WERI-Rb-1 (cell line): ENCODE results near the gene NUDT12.

ENCODE experiments used
- DNase-seq: peaks from one replicate; pipeline ENCODE4 v3.0.0-alpha.2; 2020
- H3K27ac ChIP-seq: fragments of 250-450 bp; sonication (Bioruptor Pico); 2 replicates; pipeline ENCODE4 v1.5.1; 2020; ENCODE audit warnings: mild to moderate bottlenecking, moderate library complexity
- H3K27me3 ChIP-seq: fragments of 250-450 bp; sonication (Bioruptor Pico); 2 replicates; pipeline ENCODE4 v1.5.1; 2021; ENCODE audit warnings: mild to moderate bottlenecking, low read depth, moderate library complexity; ENCODE audit not compliant: insufficient read depth, severe bottlenecking
- H3K36me3 ChIP-seq: fragments of 250-450 bp; sonication (Bioruptor Pico); 2 replicates; pipeline ENCODE4 v1.5.1; 2020; ENCODE audit warnings: mild to moderate bottlenecking, moderate library complexity
- H3K4me3 ChIP-seq: 2 replicates; pipeline ENCODE4 v1.5.1; 2011; ENCODE audit warnings: low read depth, mild to moderate bottlenecking, control low read depth, low read length
- H3K9me3 ChIP-seq: fragments of 250-450 bp; sonication (Bioruptor Pico); 2 replicates; pipeline ENCODE4 v1.5.1; 2021; ENCODE audit warnings: mild to moderate bottlenecking, moderate library complexity; ENCODE audit not compliant: severe bottlenecking
- CTCF ChIP-seq: IDR thresholded peaks from 2 replicates; pipeline ENCODE4 v1.5.1; 2011; ENCODE audit warnings: low read depth, mild to moderate bottlenecking, control low read depth, inconsistent platforms, low read length

Gene NUDT12

GRCh38 chr5:103539376-103540330 is 22.9 kb downstream of the NUDT12 start:
- no peak for TF ChIP-seq CTCF
- Histone ChIP-seq H3K9me3 (no peaks in the 10 kb centered on the region), H3K4me3 (no peak overlapping the region), H3K27ac (no peak overlapping the region), H3K36me3 (no peaks in the 10 kb centered on the region), H3K27me3 (no peaks in the 10 kb centered on the region)
- DNase-seq, result no peak

GRCh38 chr5:103532086-103532734 is 30.4 kb downstream of the NUDT12 start:
- Histone ChIP-seq H3K27ac (no peak overlapping the region), H3K4me3 (no peak overlapping the region), H3K27me3 (no peaks in the 10 kb centered on the region), H3K9me3 (no peaks in the 10 kb centered on the region), H3K36me3 (no peaks in the 10 kb centered on the region)
- no peak for DNase-seq
- TF ChIP-seq CTCF, result no peak

- H3K27ac ChIP-seq, result no peak overlapping the region
- DNase-seq, result peak; percentile 52
- no peaks in the 10 kb centered on the region for H3K36me3 ChIP-seq
These were observed 36.2 kb downstream of the NUDT12 start for GRCh38 chr5:103526164-103526915.

GRCh38 chr5:103525361-103525760 is 37.2 kb downstream of the NUDT12 start:
- Histone ChIP-seq H3K4me3 (no peak overlapping the region), H3K27ac (no peak overlapping the region), H3K27me3 (no peaks in the 10 kb centered on the region), H3K9me3 (no peaks in the 10 kb centered on the region), H3K36me3 (no peaks in the 10 kb centered on the region)
- no peak for DNase-seq
- TF ChIP-seq CTCF, result no peak

More at GRCh38 chr5:103526164-103526915, 36.2 kb downstream of the NUDT12 start:
- H3K27me3 ChIP-seq, result no peaks in the 10 kb centered on the region
- H3K4me3 ChIP-seq, result no peak overlapping the region
- H3K9me3 ChIP-seq, result no peaks in the 10 kb centered on the region
- TF ChIP-seq CTCF, result no peak

GRCh38 chr5:103523319-103523718 is 39.3 kb downstream of the NUDT12 start:
- no peak overlapping the region for H3K27ac ChIP-seq
- DNase-seq, result no peak
- no peaks in the 10 kb centered on the region for H3K9me3 ChIP-seq
- no peaks in the 10 kb centered on the region for H3K27me3 ChIP-seq
- H3K36me3 ChIP-seq, result no peaks in the 10 kb centered on the region
- no peak overlapping the region for H3K4me3 ChIP-seq
- no peak for TF ChIP-seq CTCF
